GM12891 (cell line): Measurements from ENCODE around the gene DAAM1.
A peak's percentile ranks its signal among the peaks of the same experiment; 100 is the strongest.

Source experiments
- DNase-seq: peaks from one replicate; pipeline ENCODE4 v3.0.0; 2011; ENCODE audit warnings: low spot score; ENCODE audit not compliant: insufficient read length
- FAIRE-seq: peaks from 2 replicates; lab custom pipeline; 2011; peaks lifted over from hg19 to GRCh38; lab: Jason Lieb, UNC
- PAX5 ChIP-seq: IDR thresholded peaks from 2 replicates; pipeline ENCODE4 v1.6.1; 2011; ENCODE audit warnings: low read length, moderate library complexity, mild to moderate bottlenecking; ENCODE audit not compliant: insufficient read depth, severe bottlenecking
- POLR2A ChIP-seq: IDR thresholded peaks from 2 replicates; pipeline ENCODE4 v1.6.1; 2011; ENCODE audit warnings: low read depth, low read length, control low read depth
- POLR2AphosphoS5 ChIP-seq: IDR thresholded peaks from 2 replicates; pipeline ENCODE4 v1.6.1; 2011; ENCODE audit warnings: low read depth, low read length, control low read depth
- POU2F2 ChIP-seq: IDR thresholded peaks from 2 replicates; pipeline ENCODE4 v1.6.1; 2011; ENCODE audit warnings: low read depth, mild to moderate bottlenecking, control low read depth, low read length, moderate library complexity
- SPI1 ChIP-seq: IDR thresholded peaks from 2 replicates; pipeline ENCODE4 v1.6.1; 2011; ENCODE audit warnings: low read depth, low read length, control low read depth
- TAF1 ChIP-seq: IDR thresholded peaks from 2 replicates; pipeline ENCODE4 v1.6.1; 2011; ENCODE audit warnings: low read depth, low read length, control low read depth

The DAAM1 gene

GRCh38 chr14:59293935-59294661, 105.6 kb downstream of the DAAM1 start:
- no peak for DNase-seq
- FAIRE-seq = no peak
- TF ChIP-seq POLR2A (no peak), SPI1 (no peak), POU2F2 (no peak), TAF1 (no peak), POLR2AphosphoS5 (no peak), PAX5 (no peak)

GRCh38 chr14:59294662-59294992, 106.2 kb downstream of the DAAM1 start:
- DNase-seq = no peak
- TF ChIP-seq POLR2AphosphoS5 (no peak), POU2F2 (no peak), POLR2A (no peak), TAF1 (no peak), PAX5 (no peak), SPI1 (no peak)
- no peak for FAIRE-seq

- DNase-seq (no peak), FAIRE-seq (no peak)
- TF ChIP-seq POLR2AphosphoS5 (no peak), TAF1 (no peak), SPI1 (no peak), PAX5 (no peak), POLR2A (no peak), POU2F2 (no peak)
Observed at GRCh38 chr14:59295951-59296350, 107.5 kb downstream of the DAAM1 start.

- TF ChIP-seq POLR2A (no peak), SPI1 (no peak), TAF1 (no peak), PAX5 (no peak), POLR2AphosphoS5 (no peak), POU2F2 (no peak)
- FAIRE-seq (peak; percentile 9), DNase-seq (no peak)
Observed at GRCh38 chr14:59296508-59296907, 108.0 kb downstream of the DAAM1 start.

- DNase-seq = no peak
- FAIRE-seq = peak; percentile 31
- TF ChIP-seq SPI1 = no peak
- TF ChIP-seq POU2F2 = no peak
- TF ChIP-seq POLR2A = no peak
- TF ChIP-seq POLR2AphosphoS5 = no peak
Observed at GRCh38 chr14:59297071-59297776, 108.8 kb downstream of the DAAM1 start.

GRCh38 chr14:59299731-59300130, 111.3 kb downstream of the DAAM1 start:
- DNase-seq (no peak), FAIRE-seq (no peak)
- TF ChIP-seq TAF1 (no peak), POLR2A (no peak)

- TF ChIP-seq SPI1 (peak; percentile 37; the same call in 1 of the 2 replicates), PAX5 (no peak)
- FAIRE-seq (peak; percentile 93), DNase-seq (peak; percentile 21)
Observed at GRCh38 chr14:59301354-59301753, 112.9 kb downstream of the DAAM1 start.

GRCh38 chr14:59302313-59302712, 113.8 kb downstream of the DAAM1 start:
- TF ChIP-seq SPI1 = no peak
- no peak for TF ChIP-seq PAX5
- TF ChIP-seq POLR2AphosphoS5 = no peak
- no peak for TF ChIP-seq POLR2A
- no peak for TF ChIP-seq POU2F2
- no peak for TF ChIP-seq TAF1
- no peak for FAIRE-seq
- DNase-seq = no peak

- TF ChIP-seq PAX5 (no peak), POU2F2 (no peak), TAF1 (no peak), SPI1 (no peak), POLR2AphosphoS5 (no peak), POLR2A (no peak)
- FAIRE-seq (peak; percentile 16), DNase-seq (no peak)
Observed at GRCh38 chr14:59303216-59303615, 114.7 kb downstream of the DAAM1 start.

- TF ChIP-seq POLR2AphosphoS5 (no peak), SPI1 (no peak), TAF1 (no peak), PAX5 (no peak), POU2F2 (no peak), POLR2A (no peak)
- DNase-seq = no peak
- FAIRE-seq = no peak
Observed at GRCh38 chr14:59305231-59305630, 116.8 kb downstream of the DAAM1 start.
